SK-N-SH treated with all-trans-retinoic acid at 6 μM for 48 hours (cell line): ENCODE data around the gene CEP295NL.

Experiments
- CSDC2 ChIP-seq: fragments of 250-450 bp; sonication (Bioruptor Pico); IDR thresholded peaks from 2 replicates; pipeline ENCODE4 v1.5.0; 2020; ENCODE audit warnings: mild to moderate bottlenecking, moderate library complexity
- SNAI2 ChIP-seq: fragments of 250-450 bp; sonication (Bioruptor Pico); IDR thresholded peaks from 2 replicates; pipeline ENCODE4 v1.5.0; 2020; ENCODE audit warnings: mild to moderate bottlenecking, moderate library complexity
- ZC3H10 ChIP-seq: fragments of 250-450 bp; sonication (Bioruptor Pico); IDR thresholded peaks from 2 replicates; pipeline ENCODE4 v1.5.1; 2021; ENCODE audit warnings: mild to moderate bottlenecking, moderate library complexity
- ZNF565 ChIP-seq: fragments of 450-650 bp; formaldehyde crosslinking; conservative IDR thresholded peaks from 2 replicates; pipeline ENCODE4 v1.5.0; 2020; ENCODE audit warnings: low read depth, mild to moderate bottlenecking, moderate library complexity
- TF ChIP-seq, protein P1 (sequence below): fragments of 250-450 bp; sonication (Bioruptor Pico); IDR thresholded peaks from 2 replicates; pipeline ENCODE4 v1.8.0; 2020; ENCODE audit warnings: mild to moderate bottlenecking, moderate library complexity, borderline replicate concordance
- TF ChIP-seq, protein P2 (sequence below): fragments of 250-450 bp; sonication (Bioruptor Pico); IDR thresholded peaks from 2 replicates; pipeline ENCODE4 v1.5.1; 2020; ENCODE audit warnings: low read depth, mild to moderate bottlenecking, moderate library complexity
- TF ChIP-seq, protein P3 (sequence below): fragments of 250-450 bp; sonication (Bioruptor Pico); IDR thresholded peaks from 2 replicates; pipeline ENCODE4 v1.5.0; 2020; ENCODE audit warnings: mild to moderate bottlenecking, moderate library complexity

DNA sequence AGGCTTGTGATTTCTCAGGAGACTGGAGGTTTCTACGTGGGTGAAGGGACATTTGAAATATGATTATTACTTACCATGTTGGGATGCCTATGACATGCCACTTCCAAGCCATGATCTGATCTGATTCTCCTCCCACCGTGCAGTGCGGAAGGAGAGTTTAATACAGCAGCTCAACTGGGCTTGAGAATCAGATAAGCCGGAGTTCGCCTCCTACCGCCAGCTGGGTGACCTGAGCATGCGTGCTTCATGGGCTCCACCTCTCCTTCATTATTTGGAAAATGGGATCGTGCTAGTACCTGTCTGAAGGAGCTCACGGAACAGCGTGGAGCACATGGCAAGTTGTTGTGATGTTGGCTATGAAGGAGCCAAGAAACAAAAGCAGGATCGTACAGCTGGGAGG lies 34.6 kb upstream of the CEP295NL start:
- TF ChIP-seq, protein P1, sequence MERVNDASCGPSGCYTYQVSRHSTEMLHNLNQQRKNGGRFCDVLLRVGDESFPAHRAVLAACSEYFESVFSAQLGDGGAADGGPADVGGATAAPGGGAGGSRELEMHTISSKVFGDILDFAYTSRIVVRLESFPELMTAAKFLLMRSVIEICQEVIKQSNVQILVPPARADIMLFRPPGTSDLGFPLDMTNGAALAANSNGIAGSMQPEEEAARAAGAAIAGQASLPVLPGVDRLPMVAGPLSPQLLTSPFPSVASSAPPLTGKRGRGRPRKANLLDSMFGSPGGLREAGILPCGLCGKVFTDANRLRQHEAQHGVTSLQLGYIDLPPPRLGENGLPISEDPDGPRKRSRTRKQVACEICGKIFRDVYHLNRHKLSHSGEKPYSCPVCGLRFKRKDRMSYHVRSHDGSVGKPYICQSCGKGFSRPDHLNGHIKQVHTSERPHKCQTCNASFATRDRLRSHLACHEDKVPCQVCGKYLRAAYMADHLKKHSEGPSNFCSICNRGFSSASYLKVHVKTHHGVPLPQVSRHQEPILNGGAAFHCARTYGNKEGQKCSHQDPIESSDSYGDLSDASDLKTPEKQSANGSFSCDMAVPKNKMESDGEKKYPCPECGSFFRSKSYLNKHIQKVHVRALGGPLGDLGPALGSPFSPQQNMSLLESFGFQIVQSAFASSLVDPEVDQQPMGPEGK: no peak
- TF ChIP-seq CSDC2: no peak
- no peak for TF ChIP-seq ZNF565 (CRISPR knock-in tag)
- TF ChIP-seq, protein P2, sequence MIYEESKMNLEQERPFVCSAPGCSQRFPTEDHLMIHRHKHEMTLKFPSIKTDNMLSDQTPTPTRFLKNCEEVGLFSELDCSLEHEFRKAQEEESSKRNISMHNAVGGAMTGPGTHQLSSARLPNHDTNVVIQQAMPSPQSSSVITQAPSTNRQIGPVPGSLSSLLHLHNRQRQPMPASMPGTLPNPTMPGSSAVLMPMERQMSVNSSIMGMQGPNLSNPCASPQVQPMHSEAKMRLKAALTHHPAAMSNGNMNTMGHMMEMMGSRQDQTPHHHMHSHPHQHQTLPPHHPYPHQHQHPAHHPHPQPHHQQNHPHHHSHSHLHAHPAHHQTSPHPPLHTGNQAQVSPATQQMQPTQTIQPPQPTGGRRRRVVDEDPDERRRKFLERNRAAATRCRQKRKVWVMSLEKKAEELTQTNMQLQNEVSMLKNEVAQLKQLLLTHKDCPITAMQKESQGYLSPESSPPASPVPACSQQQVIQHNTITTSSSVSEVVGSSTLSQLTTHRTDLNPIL (CRISPR knock-in tag): no peak
- TF ChIP-seq, protein P3, sequence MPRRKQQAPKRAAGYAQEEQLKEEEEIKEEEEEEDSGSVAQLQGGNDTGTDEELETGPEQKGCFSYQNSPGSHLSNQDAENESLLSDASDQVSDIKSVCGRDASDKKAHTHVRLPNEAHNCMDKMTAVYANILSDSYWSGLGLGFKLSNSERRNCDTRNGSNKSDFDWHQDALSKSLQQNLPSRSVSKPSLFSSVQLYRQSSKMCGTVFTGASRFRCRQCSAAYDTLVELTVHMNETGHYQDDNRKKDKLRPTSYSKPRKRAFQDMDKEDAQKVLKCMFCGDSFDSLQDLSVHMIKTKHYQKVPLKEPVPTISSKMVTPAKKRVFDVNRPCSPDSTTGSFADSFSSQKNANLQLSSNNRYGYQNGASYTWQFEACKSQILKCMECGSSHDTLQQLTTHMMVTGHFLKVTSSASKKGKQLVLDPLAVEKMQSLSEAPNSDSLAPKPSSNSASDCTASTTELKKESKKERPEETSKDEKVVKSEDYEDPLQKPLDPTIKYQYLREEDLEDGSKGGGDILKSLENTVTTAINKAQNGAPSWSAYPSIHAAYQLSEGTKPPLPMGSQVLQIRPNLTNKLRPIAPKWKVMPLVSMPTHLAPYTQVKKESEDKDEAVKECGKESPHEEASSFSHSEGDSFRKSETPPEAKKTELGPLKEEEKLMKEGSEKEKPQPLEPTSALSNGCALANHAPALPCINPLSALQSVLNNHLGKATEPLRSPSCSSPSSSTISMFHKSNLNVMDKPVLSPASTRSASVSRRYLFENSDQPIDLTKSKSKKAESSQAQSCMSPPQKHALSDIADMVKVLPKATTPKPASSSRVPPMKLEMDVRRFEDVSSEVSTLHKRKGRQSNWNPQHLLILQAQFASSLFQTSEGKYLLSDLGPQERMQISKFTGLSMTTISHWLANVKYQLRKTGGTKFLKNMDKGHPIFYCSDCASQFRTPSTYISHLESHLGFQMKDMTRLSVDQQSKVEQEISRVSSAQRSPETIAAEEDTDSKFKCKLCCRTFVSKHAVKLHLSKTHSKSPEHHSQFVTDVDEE (CRISPR knock-in tag): no peak
- no peak for TF ChIP-seq SNAI2 (CRISPR knock-in tag)
- no peak for TF ChIP-seq ZC3H10
